Medulla oblongata (tissue), 1 donor: ENCODE measurements around the gene ADGRG2.
"Not testable (repeated sequence)": the region's sequence is repeated elsewhere in the genome, so short reads cannot be mapped to it uniquely, and the experiment has no call there.

Experiments used
- DNase-seq: peaks from one replicate; pipeline ENCODE4 v3.0.0-alpha.2; 2015; ENCODE audit errors: extremely low spot score

The ADGRG2 gene

GRCh38 chrX:18997916-18998315 is 124.4 kb downstream of the ADGRG2 start:
- DNase-seq: no peak

GRCh38 chrX:18996536-18996935 is 125.7 kb downstream of the ADGRG2 start:
- no peak for DNase-seq

- no peak for DNase-seq
Observed at GRCh38 chrX:18995221-18995620, 127.0 kb downstream of the ADGRG2 start.

GRCh38 chrX:18994713-18995112 is 127.6 kb downstream of the ADGRG2 start:
- DNase-seq: no peak

- no peak for DNase-seq
Observed at GRCh38 chrX:18992829-18993228, 129.4 kb downstream of the ADGRG2 start.

- DNase-seq: no peak
Observed at GRCh38 chrX:18985186-18985435, 137.2 kb downstream of the ADGRG2 start.

- DNase-seq: peak; percentile 81
Observed at GRCh38 chrX:18984381-18985185, 137.7 kb downstream of the ADGRG2 start.

- peak; percentile 26 for DNase-seq
Observed at GRCh38 chrX:18983666-18984380, 138.4 kb downstream of the ADGRG2 start, which contains the start of gene PHKA2. PHKA2 (minus strand) TSS chrX:18984114; CDS start chrX:18983932, 182 bp downstream.

GRCh38 chrX:18981124-18981807 is 141.0 kb downstream of the ADGRG2 start:
- DNase-seq: no peak

- DNase-seq: not testable (repeated sequence)
Observed at GRCh38 chrX:18980262-18980661, 142.0 kb downstream of the ADGRG2 start.

GRCh38 chrX:18974993-18975392 is 147.3 kb downstream of the ADGRG2 start:
- no peak for DNase-seq

- peak; percentile 40 for DNase-seq
Observed at GRCh38 chrX:18973527-18974192, 148.6 kb downstream of the ADGRG2 start.

- DNase-seq: no peak
Observed at GRCh38 chrX:18971506-18971905, 150.8 kb downstream of the ADGRG2 start.

- DNase-seq: no peak
Observed at GRCh38 chrX:18970465-18970864, 151.8 kb downstream of the ADGRG2 start.

- peak; percentile 2 for DNase-seq
Observed at GRCh38 chrX:18966624-18967023, 155.6 kb downstream of the ADGRG2 start.

GRCh38 chrX:18964901-18965300 is 157.4 kb downstream of the ADGRG2 start:
- DNase-seq: no peak

- DNase-seq: no peak
Observed at GRCh38 chrX:18964026-18964425, 158.2 kb downstream of the ADGRG2 start.

- no peak for DNase-seq
Observed at GRCh38 chrX:18962329-18962728, 159.9 kb downstream of the ADGRG2 start.

- DNase-seq: no peak
Observed at GRCh38 chrX:18961686-18962085, 160.6 kb downstream of the ADGRG2 start.

- no peak for DNase-seq
Observed at GRCh38 chrX:18956303-18957032, 165.8 kb downstream of the ADGRG2 start.

GRCh38 chrX:18955676-18956075 is 166.6 kb downstream of the ADGRG2 start:
- DNase-seq: no peak
